Liver (tissue), 9 donors: ENCODE measurements around the gene MYADML2. TPM values are rescaled to one million over a fixed set of nuclear protein-coding genes. Genes with fewer than 3 reads are reported as not detected.

ENCODE experiments used
- DNase-seq: peaks from one replicate; pipeline ENCODE4 v3.0.0-alpha.2; 2017; ENCODE audit warnings: low spot score
- H3K27ac ChIP-seq, 2 donors: one replicate each; pipeline ENCODE4 v1.7.0; 2013; ENCODE audit warnings: inconsistent platforms in 2 of 2, low read length in 2 of 2, control low read depth in 1 of 2, low read depth in 1 of 2, mild to moderate bottlenecking in 1 of 2
- H3K27me3 ChIP-seq, 4 donors: one replicate each; pipeline versions ENCODE4 v1.6.1 to v1.7.0; 2013; ENCODE audit warnings: low read length in 3 of 4, inconsistent platforms in 1 of 4, mild to moderate bottlenecking in 1 of 4, moderate library complexity in 1 of 4; ENCODE audit not compliant: control insufficient read depth in 4 of 4, insufficient read depth in 4 of 4
- H3K36me3 ChIP-seq, 4 donors: one replicate each; pipeline versions ENCODE4 v1.6.1 to v1.7.0; 2013; ENCODE audit warnings: low read length in 3 of 4, mild to moderate bottlenecking in 3 of 4, low read depth in 1 of 4, moderate library complexity in 1 of 4; ENCODE audit not compliant: control insufficient read depth in 4 of 4, insufficient read depth in 3 of 4
- H3K4me1 ChIP-seq, 4 donors: one replicate each; pipeline versions ENCODE4 v1.6.1 to v1.7.0; 2013; ENCODE audit warnings: low read length in 3 of 4, mild to moderate bottlenecking in 3 of 4, moderate library complexity in 1 of 4; ENCODE audit not compliant: control insufficient read depth in 4 of 4, insufficient read depth in 4 of 4
- H3K4me3 ChIP-seq, 3 donors: one replicate each; pipeline versions ENCODE4 v1.6.1 to v1.7.0; 2013; ENCODE audit warnings: low read length in 3 of 3, control low read depth in 1 of 3, low read depth in 1 of 3, mild to moderate bottlenecking in 1 of 3
- H3K9ac ChIP-seq, 2 donors: one replicate each; pipeline ENCODE4 v1.7.0; 2013; ENCODE audit warnings: low read length in 2 of 2, mild to moderate bottlenecking in 2 of 2, moderate library complexity in 2 of 2, control low read depth in 1 of 2, low read depth in 1 of 2
- H3K9me3 ChIP-seq, 4 donors: one replicate each; pipeline versions ENCODE4 v1.6.1 to v1.7.0; 2013; ENCODE audit warnings: low read length in 3 of 4; ENCODE audit not compliant: control insufficient read depth in 4 of 4
- ATF3 ChIP-seq: IDR thresholded peaks from 2 replicates; pipeline ENCODE4 v1.6.1; 2016; ENCODE audit warnings: antibody characterized with exemption
- CTCF ChIP-seq: fragments of 150-350 bp; IDR thresholded peaks from 2 replicates; pipeline ENCODE4 v1.5.1; 2017; ENCODE audit warnings: improper control_type of control experiment, low read depth, low read length; ENCODE audit not compliant: missing input control
- GABPA ChIP-seq, 2 donors: IDR thresholded peaks in 1 of 2; conservative IDR thresholded peaks in 1 of 2; 2 replicates each; pipeline ENCODE4 v1.6.1; 2016; ENCODE audit warnings: antibody characterized with exemption in 2 of 2, mild to moderate bottlenecking in 1 of 2, moderate library complexity in 1 of 2
- HNF4A ChIP-seq, 2 donors: conservative IDR thresholded peaks; 2 replicates each; pipeline ENCODE4 v1.6.1; 2016; ENCODE audit warnings: antibody characterized with exemption in 2 of 2, mild to moderate bottlenecking in 2 of 2
- HNF4G ChIP-seq: IDR thresholded peaks from 2 replicates; pipeline ENCODE4 v1.6.1; 2016; ENCODE audit warnings: antibody characterized with exemption
- RAD21 ChIP-seq, 2 donors: IDR thresholded peaks; 2 replicates each; pipeline ENCODE4 v1.6.1; 2016; ENCODE audit warnings: antibody characterized with exemption in 2 of 2, mild to moderate bottlenecking in 2 of 2
- REST ChIP-seq: IDR thresholded peaks from 2 replicates; pipeline ENCODE4 v1.6.1; 2016; ENCODE audit warnings: antibody characterized with exemption, mild to moderate bottlenecking
- RXRA ChIP-seq, 2 donors: IDR thresholded peaks; 2 replicates each; pipeline ENCODE4 v1.6.1; 2017 to 2018; ENCODE audit warnings: antibody characterized with exemption in 2 of 2, mild to moderate bottlenecking in 1 of 2
- ZBTB33 ChIP-seq: IDR thresholded peaks from 2 replicates; pipeline ENCODE4 v1.6.1; 2016; ENCODE audit warnings: antibody characterized with exemption
- WGBS: extraction: QIAGEN DNeasy Blood & Tissue Kit; methylation state at CpG from one replicate; pipeline ENCODE4 v1.1.7; 2013; 5-methylcytosine and 5-hydroxymethylcytosine counted together
- polyA plus RNA-seq, 2 donors: library from polyadenylated mRNA; stranded (reverse) in 1 of 2; unstranded in 1 of 2; fragments of 200-250 nt in 1 of 2; fragments of >200 nt in 1 of 2; fragmentation: Nextera tagmentation in 1 of 2; extraction: Ambion mirVana in 1 of 2; gene quantifications; one replicate each; pipeline versions ENCODE4 v1.2.1 to v1.2.3, GENCODE V29; 2013 to 2015
- total RNA-seq, 2 donors: library from RNA; depleted of rRNA; stranded (reverse); fragments of >200 nt; gene quantifications; one replicate each; pipeline ENCODE4 v1.2.3, GENCODE V29; 2014
- donor health status: healthy.
- donor health status: healthy.
- donor health status: healthy.
- donor health status: healthy.
- donor health status: healthy.

Gene MYADML2
- total and polyA plus RNA-seq, 4 donors, result not detected

- no peak for DNase-seq
- no peak overlapping the region for H3K27ac ChIP-seq
- no peaks in the 10 kb centered on the region for H3K27me3 ChIP-seq
- no peak overlapping the region for H3K4me3 ChIP-seq
- no peak for TF ChIP-seq REST
- TF ChIP-seq ATF3, result no peak
- no peak for TF ChIP-seq ZBTB33
- TF ChIP-seq RXRA (IDR thresholded peaks at IDR 0.05), result no peak
- no peak for TF ChIP-seq GABPA (IDR thresholded peaks at IDR 0.05 in 1 of 2, conservative IDR thresholded peaks at IDR 0.05 in 1 of 2)
- peak in 1 of 2 donors; percentile 16 for TF ChIP-seq HNF4A (conservative IDR thresholded peaks at IDR 0.05)
- H3K9ac ChIP-seq, result no peak overlapping the region
- peaks cover 8 to 33% (median 18%) of the 10 kb centered on the region in 4 donors for H3K4me1 ChIP-seq
- peaks cover 0 to 2% (median 0%) of the 10 kb centered on the region in 4 donors for H3K9me3 ChIP-seq
- H3K36me3 ChIP-seq, result no peaks in the 10 kb centered on the region
- 79% methylated on average over 12 of the region's 12 CpGs for WGBS
Measured at GRCh38 chr17:81968850-81969812, 22.1 kb upstream of the MYADML2 start.

- Histone ChIP-seq H3K27me3 (no peaks in the 10 kb centered on the region), H3K9me3 (peaks cover 0 to under 1% (median 0%) of the 10 kb centered on the region in 4 donors), H3K4me1 (peaks cover 8 to 33% (median 18%) of the 10 kb centered on the region in 4 donors), H3K9ac (no peak overlapping the region), H3K27ac (peak overlapping the region in 1 of 2 donors; percentile 58), H3K4me3 (no peak overlapping the region), H3K36me3 (no peaks in the 10 kb centered on the region)
- TF ChIP-seq HNF4G (no peak), CTCF (no peak), HNF4A (conservative IDR thresholded peaks at IDR 0.05) (no peak), RAD21 (IDR thresholded peaks at IDR 0.05) (no peak), GABPA (IDR thresholded peaks at IDR 0.05 in 1 of 2, conservative IDR thresholded peaks at IDR 0.05 in 1 of 2) (no peak)
- no peak for DNase-seq
- 74% methylated on average over 7 of the region's 7 CpGs for WGBS
Measured at GRCh38 chr17:81968396-81968745, 21.3 kb upstream of the MYADML2 start.
